ENCODE results near the gene PAK5.
"Not testable (repeated sequence)": the region's sequence is repeated elsewhere in the genome, so short reads cannot be mapped to it uniquely, and the experiment has no call there.

PAK5 gene

DNA sequence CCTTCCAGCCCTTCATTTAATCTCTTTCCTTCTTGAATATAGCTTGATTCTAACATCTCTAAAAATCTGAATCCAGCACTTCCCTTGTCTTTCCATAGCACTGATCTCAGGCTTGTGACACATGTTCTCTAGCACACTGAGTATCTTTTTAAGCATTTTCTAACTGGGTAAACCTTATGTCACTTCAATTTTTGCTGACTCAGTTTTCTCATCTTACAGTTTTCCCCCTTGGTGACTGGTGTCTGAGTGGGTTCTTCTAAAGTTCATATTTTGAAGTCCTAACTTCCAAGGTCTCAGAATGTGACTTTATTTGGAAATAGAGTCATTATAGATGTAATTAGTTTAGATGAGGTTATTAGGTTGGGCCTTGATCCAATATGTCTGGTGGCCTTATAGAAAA is 153.9 kb downstream of the PAK5 start:
- DNase-seq (no peak), ATAC-seq (no peak)

DNA sequence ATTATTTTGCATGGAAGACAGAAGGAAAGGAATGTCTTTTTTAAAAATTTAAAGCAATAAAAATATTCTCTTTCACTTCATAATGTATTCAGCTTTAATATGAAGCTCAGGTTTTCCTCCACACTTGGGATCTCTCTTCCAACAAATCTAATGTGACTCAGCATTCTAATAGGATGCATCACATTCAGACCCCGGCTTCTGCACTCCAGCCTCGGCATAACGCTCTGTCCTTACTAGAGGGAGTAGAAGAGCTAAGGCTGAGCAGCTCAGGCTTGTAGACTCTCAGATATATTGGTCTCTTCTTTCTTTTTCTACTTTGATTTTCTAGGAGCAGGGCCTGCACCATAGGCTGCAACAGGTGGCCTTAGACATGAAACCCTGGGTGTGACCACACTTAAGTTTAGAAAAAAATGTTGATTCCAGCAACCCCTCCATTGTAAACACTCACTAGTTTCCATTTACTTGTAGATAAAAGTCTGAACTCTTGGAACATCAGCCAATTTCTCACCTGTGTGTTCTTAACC is 161.7 kb downstream of the PAK5 start:
- DNase-seq (no peak), ATAC-seq (no peak)

DNA sequence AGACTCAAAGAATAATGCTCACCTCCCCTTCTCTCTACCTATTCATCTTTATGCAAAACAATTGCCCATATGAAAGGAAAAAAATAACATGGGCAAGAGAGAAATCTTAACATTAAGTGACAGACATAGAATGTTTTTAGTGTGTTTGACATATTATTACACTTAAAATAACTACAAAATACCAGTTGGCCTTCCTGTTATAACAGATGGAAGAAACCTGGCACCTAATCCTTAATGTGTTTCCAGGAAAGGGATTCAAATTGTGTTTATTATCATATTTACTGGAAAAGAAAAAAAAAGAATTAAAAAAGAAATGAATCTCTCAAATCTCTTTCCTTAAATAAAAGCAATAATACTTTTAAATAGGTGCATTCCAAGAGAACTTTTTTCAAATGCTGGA is 165.9 kb downstream of the PAK5 start:
- DNase-seq (no peak), ATAC-seq (no peak)

- ATAC-seq (no peak), DNase-seq (no peak)
These were observed 166.8 kb downstream of the PAK5 start for GRCh38 chr20:9672027-9672426.

DNA sequence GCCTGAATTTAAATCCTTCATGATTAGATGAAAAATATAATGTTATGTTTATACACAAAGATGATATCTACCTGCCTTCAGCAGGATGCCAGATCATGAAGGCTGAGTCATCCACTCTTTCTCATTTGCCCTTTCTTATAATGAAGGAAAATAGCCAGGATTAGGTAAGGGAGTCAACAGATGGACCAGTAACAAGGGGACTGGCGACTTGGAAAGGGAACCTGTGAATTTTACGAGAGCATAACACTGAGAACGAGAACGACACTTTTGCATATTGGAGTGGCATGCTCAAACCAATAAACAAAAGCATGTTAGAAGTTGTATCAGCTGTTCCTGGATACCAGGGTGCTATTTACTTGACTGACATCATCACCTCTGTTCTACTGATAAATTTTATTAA is 170.5 kb downstream of the PAK5 start:
- ATAC-seq, result no peak
- DNase-seq, result no peak

GRCh38 chr20:9663423-9663822 is 175.5 kb downstream of the PAK5 start:
- no peak for ATAC-seq

GRCh38 chr20:9660236-9660868 is 178.5 kb downstream of the PAK5 start:
- no peak for ATAC-seq
- peak; percentile 3 for DNase-seq

More at GRCh38 chr20:9663423-9663822, 175.5 kb downstream of the PAK5 start:
- DNase-seq, result no peak

DNA sequence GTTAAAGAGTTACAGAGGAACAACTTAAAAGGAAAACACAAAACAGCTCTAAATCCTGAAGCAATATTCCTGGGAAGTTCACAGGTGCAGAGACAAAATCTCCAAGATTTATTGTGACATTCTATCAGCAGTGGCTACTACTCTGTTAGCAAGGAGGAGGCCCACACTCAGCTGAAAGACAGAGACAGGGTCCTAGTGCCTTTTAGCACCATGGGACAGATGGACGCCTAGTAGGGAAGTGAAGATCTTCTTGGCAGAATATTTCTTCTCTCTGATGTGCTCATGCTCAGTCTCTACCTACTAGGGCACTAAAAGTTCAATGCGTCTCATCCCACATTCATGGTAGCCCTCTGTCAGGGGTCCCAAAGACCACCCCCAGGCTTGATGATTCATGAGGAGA is 191.1 kb downstream of the PAK5 start:
- no peak for ATAC-seq

GRCh38 chr20:9646375-9646774 is 192.5 kb downstream of the PAK5 start:
- ATAC-seq (no peak), DNase-seq (no peak)

More for the DNA sequence above, 191.1 kb downstream of the PAK5 start:
- DNase-seq, result no peak

GRCh38 chr20:9642882-9643281 is 196.0 kb downstream of the PAK5 start:
- ATAC-seq, result no peak
- DNase-seq, result no peak

GRCh38 chr20:9641499-9642000 is 197.3 kb downstream of the PAK5 start:
- not testable (repeated sequence) for DNase-seq, ATAC-seq

DNA sequence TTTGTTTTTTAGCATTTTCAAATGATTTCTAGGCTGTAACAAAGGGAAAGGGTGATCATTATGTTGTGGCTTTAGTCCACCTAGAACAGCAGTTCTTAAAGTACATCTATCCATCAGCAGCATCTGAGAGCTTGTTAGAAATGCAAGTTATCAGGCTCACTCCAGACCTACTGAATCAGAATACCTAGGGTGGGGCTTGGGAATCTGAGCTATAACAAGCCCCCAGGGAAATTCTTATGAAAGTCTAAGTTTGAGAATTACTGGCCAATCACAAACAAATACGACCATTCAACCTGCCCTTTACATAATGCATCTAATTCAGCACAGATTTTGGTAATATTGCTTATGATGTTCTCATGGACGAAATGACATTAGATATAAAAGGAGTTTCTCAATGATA is 201.0 kb downstream of the PAK5 start:
- ATAC-seq, result no peak
- DNase-seq, result no peak

GRCh38 chr20:9635750-9636149 is 203.1 kb downstream of the PAK5 start:
- DNase-seq, result no peak
- no peak for ATAC-seq

DNA sequence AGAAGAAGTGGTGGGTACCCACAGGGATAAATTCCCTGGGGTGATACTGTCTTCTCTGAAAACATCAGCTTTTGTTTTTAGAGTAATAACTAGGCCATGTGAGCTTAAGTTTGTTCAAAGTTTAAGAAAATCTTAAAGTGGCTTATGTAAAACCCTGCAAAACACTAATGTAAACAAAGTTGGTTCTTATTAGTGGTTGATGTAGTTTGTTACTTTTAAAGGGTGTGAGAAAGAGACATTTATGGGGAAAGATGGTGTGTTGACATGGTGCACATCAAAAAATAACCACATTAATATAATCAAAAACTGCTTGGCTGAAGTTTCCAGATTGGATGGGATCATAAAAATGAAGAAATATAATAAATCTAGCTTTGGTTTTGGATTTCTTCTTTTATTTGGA is 204.5 kb downstream of the PAK5 start:
- no peak for ATAC-seq
- no peak for DNase-seq

GRCh38 chr20:9632991-9633390 is 205.9 kb downstream of the PAK5 start:
- ATAC-seq, result no peak
- no peak for DNase-seq

DNA sequence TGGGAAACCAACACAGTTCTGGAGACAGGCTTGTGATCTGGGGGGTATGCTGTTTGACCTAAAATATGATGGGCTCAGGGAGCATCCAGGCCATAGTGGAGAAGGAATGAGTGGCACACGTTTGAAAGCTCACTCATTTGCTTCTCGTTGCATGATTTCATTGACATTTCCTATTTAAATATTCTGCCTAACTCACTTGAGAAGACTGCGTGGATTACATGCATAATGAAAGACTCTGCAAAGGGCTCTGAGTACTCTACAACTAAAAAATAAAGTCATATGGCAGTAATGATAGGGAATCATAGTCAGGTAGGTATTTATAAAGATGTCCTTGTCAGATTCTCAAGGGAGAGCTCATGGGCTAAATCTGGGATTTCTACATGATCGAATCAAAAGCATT is 206.6 kb downstream of the PAK5 start:
- ATAC-seq, result no peak

GRCh38 chr20:9630554-9630953 is 208.3 kb downstream of the PAK5 start:
- ATAC-seq (no peak), DNase-seq (no peak)

More for the DNA sequence above, 206.6 kb downstream of the PAK5 start:
- no peak for DNase-seq

- DNase-seq, result no peak
- ATAC-seq, result no peak
These were observed 209.0 kb downstream of the PAK5 start for GRCh38 chr20:9629831-9630230.

- DNase-seq, result no peak
- ATAC-seq, result no peak
These were observed 210.3 kb downstream of the PAK5 start for GRCh38 chr20:9628589-9628988.

DNA sequence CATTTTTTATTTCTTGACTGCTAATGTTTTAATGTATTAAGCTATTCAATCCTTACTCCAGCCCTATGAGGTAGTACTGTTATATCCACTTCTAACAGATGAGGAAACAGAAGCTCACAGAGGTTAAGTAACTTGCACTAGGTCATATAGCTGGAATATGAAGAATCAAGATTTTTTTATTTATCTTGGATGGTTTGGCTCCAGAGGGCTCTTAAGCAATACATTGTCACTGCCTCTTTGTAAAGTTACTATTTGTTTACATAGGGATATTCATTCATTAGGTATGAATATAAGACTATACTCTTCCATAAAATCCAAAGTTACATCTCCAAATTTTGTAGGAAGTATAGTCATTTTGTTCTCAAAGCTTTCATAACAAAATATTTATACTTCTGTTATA is 210.7 kb downstream of the PAK5 start:
- DNase-seq (no peak), ATAC-seq (no peak)

- ATAC-seq (no peak), DNase-seq (no peak)
These were observed 211.7 kb downstream of the PAK5 start for GRCh38 chr20:9627219-9627618.

- no peak for ATAC-seq
- DNase-seq, result no peak
These were observed 212.5 kb downstream of the PAK5 start for GRCh38 chr20:9626357-9626756.

- no peak for ATAC-seq
- no peak for DNase-seq
These were observed 220.9 kb downstream of the PAK5 start for GRCh38 chr20:9617940-9618339.

- ATAC-seq (peak; percentile 36), DNase-seq (peak; percentile 56)
These were observed 221.9 kb downstream of the PAK5 start for GRCh38 chr20:9616833-9617461.

Measured in stimulated activated naive CD8-positive, alpha-beta T cell treated with anti-CD3 and anti-CD28 coated beads, Interleukin-15, Interleukin-2, amounts not matched to agents 100 U/mL and 50 U/mL, for 24 hours (primary cell).